ENCODE data around the gene RAD51B.

DNA sequence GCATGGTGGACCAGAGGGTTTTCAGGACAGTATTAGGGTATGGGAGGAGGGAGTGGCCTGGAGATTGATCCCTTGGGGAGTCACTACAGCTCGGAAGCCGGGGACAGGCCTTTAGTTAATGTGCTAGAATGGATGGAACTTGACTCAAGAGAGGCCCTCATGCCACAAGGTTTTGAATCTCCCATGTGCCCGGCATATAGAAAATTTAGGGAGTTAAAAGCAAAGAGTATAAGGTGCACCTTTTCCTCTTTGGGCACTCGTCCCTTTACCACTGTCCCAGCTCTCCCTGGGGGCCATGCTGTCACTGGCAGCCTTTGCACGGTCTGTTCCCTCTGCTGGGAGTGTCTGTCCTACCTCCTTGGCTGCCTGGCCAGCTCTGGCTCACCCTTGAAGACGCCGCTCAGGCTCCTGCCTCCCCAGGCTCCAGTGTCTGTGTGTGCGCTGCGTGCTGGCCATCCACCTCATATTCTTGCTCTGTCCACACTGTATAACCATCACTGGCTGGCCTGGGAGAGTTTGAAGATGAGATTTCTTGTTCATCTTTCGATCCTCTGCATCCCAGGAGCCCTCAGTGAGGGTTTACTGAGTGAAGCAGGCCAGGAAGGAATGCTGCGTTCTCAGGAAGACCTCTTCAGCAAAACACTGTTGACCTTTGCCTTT, 811.9 kb downstream of the RAD51B start:
- TF ChIP-seq, protein P1, sequence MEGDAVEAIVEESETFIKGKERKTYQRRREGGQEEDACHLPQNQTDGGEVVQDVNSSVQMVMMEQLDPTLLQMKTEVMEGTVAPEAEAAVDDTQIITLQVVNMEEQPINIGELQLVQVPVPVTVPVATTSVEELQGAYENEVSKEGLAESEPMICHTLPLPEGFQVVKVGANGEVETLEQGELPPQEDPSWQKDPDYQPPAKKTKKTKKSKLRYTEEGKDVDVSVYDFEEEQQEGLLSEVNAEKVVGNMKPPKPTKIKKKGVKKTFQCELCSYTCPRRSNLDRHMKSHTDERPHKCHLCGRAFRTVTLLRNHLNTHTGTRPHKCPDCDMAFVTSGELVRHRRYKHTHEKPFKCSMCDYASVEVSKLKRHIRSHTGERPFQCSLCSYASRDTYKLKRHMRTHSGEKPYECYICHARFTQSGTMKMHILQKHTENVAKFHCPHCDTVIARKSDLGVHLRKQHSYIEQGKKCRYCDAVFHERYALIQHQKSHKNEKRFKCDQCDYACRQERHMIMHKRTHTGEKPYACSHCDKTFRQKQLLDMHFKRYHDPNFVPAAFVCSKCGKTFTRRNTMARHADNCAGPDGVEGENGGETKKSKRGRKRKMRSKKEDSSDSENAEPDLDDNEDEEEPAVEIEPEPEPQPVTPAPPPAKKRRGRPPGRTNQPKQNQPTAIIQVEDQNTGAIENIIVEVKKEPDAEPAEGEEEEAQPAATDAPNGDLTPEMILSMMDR (IDR thresholded peaks at IDR 0.05; ENCODE audit: low read length): no peak
- no peak for TF ChIP-seq EZH2 (optimal IDR thresholded peaks at IDR 0.05; ENCODE audit: low read depth, low read length)
